Loucy (cell line): ENCODE results near the gene RPS3.

Experiments used
- EZH2phosphoT487 ChIP-seq: fragments of 200-600 bp; IDR thresholded peaks from 2 replicates; pipeline ENCODE4 v1.6.1; 2018; ENCODE audit warnings: antibody characterized with exemption, mild to moderate bottlenecking, moderate library complexity, borderline replicate concordance
- TF ChIP-seq, protein P1 (sequence below): fragments of 200-600 bp; sonication (generic); conservative IDR thresholded peaks from 2 replicates; pipeline ENCODE4 v1.5.1; 2014; ENCODE audit warnings: mild to moderate bottlenecking, antibody characterized with exemption, low read length

DNA sequence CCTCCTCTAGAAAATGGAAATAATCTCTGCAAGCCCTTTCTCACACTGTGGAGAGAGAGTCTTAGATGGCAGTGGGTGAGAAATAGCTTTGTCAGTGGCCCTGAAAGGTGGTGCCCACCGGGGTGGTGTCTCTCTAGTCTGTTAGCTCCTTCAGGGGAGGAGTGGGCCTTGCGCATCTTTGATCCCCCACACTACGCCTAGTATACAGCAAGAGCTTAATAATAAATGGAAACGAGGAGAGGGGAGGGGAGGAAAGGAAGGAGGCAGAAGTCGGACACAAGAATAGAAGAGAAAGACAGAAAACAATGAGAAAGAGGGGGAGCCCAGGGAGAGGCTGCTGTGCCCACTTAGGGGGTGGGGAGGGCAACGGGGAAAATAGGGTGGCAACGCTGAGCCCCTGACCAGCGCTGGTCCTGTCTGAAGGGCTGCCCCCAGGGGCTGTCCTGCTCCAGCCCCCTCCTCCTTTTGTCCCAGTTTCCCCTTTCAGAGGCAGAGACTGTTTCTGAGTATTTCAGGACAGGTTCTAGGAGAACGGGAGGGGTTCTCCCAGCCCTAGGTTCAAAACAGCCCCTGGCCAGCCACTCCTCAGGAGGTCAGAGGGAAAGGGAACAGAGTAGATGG lies 49.1 kb upstream of the RPS3 start:
- TF ChIP-seq, protein P1, sequence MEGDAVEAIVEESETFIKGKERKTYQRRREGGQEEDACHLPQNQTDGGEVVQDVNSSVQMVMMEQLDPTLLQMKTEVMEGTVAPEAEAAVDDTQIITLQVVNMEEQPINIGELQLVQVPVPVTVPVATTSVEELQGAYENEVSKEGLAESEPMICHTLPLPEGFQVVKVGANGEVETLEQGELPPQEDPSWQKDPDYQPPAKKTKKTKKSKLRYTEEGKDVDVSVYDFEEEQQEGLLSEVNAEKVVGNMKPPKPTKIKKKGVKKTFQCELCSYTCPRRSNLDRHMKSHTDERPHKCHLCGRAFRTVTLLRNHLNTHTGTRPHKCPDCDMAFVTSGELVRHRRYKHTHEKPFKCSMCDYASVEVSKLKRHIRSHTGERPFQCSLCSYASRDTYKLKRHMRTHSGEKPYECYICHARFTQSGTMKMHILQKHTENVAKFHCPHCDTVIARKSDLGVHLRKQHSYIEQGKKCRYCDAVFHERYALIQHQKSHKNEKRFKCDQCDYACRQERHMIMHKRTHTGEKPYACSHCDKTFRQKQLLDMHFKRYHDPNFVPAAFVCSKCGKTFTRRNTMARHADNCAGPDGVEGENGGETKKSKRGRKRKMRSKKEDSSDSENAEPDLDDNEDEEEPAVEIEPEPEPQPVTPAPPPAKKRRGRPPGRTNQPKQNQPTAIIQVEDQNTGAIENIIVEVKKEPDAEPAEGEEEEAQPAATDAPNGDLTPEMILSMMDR, result no peak
- TF ChIP-seq EZH2phosphoT487, result no peak
